ENCODE results near the gene PEX10.

The PEX10 gene

DNA sequence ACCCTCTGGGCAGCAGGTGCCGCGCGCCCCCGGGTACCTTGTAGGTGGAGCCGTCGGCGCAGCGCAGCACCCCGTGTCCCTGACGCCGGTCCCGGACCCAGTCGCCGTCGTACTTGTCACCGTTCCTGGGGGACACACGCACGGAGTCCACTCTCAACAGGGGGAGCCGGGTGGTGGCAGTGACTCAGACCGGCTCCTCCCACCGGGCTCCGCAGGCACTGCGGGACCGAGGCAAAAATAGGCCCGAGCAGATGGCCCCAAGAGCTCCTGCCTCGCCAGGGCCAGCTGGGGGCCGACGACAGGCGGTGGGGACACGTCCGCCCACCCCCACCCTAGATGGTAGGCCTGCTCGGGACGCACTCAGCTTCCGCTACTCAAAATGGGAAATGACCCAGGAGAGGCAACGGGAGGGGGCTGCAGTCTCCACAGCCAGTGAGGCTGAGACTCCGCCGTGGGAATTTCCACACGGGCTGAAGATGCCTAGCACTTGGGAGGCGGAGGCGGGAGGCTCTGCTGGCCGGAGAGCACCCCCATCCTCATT is 27.4 kb downstream of the PEX10 start:
- DNase-seq, result no peak

DNA sequence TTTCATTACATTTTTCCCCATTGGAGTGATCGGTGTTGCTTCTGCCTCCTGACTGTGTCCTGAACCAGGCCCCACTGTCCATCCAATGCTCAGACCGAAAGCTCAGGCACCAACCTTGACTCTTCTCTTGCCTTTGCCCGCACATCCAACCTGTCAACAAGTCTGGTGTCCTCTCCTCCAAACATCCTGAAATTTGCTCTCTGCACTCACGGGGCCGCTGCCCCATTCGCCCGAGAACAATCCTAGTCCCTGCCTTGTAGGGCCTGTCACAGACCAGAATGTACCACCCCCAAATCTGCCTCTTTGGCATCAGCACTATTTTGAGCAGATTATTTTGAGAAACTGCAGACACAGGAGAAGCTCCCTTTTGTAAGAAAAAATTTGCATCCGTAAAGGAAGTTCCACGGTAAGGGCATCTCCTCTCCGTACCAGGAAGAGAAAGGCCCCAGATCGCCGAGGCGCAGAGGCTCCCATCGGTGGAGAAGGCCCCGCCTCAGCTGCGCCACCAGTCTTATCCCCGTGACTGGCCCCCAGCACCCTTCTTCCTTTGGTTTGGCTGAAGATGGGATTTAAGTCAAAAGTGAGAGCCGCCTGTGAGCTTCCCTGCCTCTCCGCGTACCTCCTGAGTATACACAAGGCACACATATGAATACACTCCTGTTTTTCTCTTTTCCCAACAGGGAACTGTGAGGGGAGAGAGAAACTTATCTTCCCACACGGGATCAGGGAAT is 28.1 kb downstream of the PEX10 start:
- no peak for DNase-seq

- no peak for DNase-seq
Observed at GRCh38 chr1:2383576-2383975, 28.8 kb downstream of the PEX10 start.

- no peak for DNase-seq
Observed at GRCh38 chr1:2382621-2383361, 29.6 kb downstream of the PEX10 start.

DNA sequence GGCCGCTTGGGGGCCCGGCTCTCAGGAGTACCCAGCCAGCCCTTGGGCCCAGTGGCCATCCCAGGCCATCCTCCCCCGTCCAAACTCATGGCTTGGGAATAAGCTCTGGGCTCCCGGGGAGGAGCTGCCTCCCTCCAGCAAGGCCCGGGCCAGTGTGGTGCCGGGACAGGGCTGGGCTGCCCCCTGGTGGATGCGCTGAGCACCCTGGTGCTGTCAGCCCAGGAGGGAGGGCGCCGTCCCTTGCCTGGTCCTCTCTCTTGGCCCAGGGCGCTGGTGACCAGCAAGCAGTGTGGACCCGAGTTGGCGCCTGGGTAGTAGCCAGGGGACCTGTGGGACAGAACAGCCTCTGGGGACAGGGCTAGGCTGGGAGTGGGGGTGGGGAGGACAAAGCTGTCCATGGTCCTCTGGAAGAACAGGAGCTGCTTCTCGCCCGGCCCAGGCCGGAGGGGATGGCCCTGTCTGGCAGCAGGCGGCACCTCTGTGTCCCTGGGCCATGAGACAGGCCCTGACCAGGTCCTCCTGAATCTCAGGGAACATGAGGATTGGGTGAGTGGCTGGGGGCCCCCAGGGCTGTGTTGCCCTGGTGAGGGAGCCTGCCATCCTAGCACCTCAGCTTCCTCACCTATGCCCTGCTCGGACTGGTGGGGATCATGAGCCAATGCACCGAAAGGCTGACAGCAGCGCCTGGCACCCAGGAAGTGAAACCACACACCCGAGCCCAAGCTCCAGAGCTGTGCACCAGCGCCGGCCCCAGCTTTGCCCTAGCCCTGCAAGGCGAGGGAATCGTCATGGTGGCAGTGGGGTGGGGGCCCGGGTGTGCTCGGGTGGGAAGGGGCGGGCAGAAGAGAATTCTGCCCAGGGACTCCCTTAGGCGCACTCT is 30.4 kb downstream of the PEX10 start:
- DNase-seq, result no peak

GRCh38 chr1:2380816-2381591 is 31.4 kb downstream of the PEX10 start:
- no peak for DNase-seq

DNA sequence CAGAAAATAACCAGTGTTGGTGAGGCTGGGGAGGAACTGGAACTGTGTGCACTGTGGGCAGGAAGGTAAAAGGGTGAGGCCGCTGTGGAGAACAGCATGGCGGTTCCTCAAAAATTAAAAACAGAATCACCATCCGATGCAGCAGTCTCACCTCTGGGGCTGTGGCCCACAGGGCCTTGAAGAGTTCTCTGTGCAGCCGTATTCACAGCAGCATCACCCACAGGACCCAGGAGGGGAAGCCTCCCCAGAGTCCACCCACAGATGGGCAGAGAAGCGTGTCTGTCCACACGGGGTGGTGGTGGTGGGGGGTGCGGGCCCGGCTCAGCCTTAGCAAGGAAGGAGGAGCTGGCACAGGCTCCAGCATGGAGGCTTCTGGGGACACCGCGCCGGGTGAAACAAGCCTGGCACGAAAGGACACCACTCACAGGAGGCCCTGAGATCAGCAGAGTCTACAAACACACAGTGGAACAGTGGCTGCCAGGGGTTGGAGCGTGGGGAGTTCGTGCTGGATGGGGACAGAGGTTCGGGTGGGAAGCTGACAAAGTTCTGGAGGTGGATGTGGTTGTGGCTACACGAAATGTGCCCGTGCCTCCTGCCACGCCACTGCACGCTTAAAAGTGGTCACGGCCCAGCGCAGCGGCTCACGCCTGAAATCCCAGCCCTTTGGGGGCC is 32.5 kb downstream of the PEX10 start:
- no peak for DNase-seq

DNA sequence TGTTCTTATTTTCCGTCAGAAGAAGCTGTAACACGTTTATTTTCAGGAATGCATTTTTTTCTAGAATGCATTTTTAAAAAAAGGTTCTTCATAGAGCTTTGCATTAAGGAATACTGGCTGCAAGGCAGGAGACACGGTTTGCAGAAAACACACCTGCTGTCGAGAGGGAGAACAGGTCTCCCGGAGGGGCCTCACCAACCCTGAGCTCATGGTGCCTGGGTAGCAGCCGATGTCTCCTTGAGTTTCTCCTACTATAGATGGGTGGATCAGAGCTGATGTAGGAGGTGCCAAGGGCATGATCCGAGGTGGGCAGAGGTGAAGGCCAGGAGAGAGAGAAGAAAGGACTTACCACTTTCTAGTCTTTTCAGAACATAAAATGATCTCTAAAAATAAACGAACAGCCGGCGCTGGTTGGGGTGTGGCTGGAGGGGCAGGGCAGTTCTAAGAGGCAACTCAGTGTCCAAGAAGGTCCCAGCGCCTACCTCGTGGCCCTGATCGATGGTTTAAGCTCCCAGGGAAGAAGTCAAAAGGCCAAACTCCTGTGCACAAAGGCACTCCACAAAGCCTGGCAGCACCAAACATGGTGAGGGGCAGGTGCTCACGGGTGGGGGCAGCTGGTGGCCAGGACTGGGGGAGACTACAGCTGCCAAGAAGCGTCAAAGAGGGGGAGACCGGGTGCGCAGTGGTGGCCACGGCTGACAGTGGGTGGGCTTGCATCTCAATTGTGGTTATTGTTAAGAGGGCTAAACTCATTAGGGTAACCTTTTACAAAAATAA is 33.2 kb downstream of the PEX10 start:
- no peak for DNase-seq

DNA sequence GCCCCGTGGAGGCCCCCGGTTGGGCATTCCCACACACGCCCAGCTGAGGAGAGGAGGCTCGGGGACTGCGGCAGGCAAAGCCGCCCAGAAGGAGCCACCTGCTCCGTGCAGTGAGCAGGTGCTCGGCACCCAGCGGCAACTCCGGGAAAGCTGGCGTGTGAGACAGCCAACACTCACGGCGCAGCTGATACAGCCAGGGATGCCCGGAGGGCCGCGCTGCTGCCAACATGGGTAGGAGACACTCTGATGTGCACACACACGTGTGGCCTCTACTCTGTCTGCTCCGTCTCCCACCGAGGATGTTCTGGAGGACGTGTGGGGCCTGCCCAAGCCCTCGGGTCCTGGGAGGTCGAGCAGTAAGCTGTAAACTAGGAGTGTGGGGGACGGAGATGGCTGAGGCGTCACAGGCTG is 33.9 kb downstream of the PEX10 start:
- DNase-seq, result no peak

- no peak for DNase-seq
Observed at GRCh38 chr1:2377751-2378440, 34.5 kb downstream of the PEX10 start.

DNA sequence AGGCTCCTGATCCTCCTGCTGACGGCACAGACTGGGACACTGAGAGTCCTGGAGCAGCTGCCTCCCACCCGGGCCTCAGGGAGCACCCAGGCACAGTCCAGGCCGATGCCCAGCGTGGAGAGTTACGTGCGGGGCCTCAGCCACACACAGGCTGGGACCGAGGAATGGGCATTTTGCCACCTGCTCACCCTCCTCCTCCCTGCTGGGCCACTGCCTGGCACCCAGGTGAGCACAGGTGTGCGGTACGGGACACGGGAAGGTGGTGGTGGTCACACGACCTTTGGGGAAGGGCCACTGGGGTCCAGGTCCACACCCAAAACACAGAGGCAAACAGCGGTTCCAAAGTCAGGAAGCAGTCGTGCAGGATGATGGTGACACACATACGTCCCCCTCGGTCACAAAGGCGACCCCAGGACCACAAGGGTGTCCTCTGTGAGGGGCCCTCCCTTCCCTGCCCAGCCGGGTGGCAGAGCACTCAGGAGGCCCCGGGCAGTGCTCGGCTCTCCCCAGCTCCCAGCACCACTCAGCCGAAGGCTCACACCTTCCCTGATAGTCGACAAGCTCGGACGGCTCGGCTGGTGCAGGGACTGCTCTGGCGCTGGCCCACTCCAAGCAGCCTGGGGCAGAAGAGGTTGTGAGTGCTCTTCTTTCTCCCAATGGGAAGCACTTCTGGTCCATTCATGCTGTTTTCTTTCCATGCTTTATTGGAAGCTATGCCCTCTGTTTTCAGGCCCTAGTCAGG is 35.3 kb downstream of the PEX10 start:
- DNase-seq, result no peak

DNA sequence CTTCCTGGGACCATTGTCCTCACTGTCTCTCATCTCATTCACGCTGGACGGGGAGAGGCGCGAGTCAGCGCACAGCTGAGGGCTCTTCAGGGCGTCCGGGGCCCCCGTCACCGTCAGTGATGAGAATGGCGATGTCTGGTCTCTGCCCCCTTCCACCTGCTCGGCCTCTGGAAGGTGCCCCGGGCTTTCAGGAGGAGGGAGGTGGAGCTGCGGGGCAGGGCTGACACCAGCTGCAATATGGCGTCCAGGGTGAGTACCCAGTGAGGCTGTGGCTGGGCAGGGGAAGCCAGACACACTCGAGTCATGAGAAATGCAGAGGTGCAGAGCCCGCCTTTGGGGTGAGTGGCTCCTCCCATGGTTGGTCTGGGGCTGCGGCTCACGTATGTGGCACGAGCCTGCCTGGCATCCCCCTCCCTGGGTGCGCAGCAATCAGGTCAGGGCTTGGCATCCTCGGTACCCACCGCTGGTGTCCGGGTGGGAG is 36.1 kb downstream of the PEX10 start:
- DNase-seq, result no peak

- no peak for DNase-seq
Observed at GRCh38 chr1:2375923-2376260, 36.5 kb downstream of the PEX10 start.

- DNase-seq, result no peak
Observed at GRCh38 chr1:2375246-2375922, 37.0 kb downstream of the PEX10 start.

DNA sequence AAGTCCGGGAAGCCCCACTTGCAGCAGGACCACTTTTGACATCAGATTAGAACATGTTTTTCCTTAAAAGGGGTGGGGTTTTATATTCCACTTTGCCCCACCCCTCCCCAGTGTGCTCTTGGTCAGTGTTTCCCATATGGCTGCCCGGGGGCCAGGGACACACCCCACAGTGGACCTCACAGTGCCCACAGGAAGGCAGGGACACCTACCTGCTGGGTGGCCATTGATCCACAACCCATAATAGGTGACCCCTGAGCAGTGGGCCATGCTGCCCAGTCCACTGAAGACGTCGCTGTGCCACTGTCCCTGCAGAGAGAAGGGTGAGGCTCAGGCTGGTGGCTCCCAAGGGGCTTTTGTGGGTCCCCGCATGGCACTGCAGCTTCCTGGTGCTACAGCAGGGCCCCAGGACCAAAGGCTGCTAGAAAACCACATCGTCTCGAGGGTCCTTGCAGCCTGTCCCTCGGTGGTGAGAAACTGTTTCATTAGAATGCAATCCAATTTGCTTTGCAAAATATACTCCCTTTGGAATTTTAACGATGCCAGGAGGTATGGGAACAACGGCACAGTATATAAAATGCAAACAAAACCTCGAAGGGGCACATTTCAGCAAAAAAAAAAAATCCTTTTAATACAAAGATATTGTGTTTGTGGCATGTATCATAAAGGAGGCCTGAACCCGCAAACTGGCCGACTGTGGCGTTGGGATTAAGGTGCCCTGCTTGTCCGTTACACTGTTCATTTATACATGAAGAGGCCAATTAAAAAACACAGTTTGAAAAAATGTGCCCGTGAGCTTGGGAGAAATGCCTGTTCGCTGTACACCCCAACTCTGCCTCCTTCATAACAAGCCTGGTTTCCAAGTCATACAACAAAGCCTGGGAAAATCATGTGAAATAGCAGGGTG is 37.9 kb downstream of the PEX10 start:
- no peak for DNase-seq

- no peak for DNase-seq
Observed at GRCh38 chr1:2373551-2374251, 38.7 kb downstream of the PEX10 start.
